ENCODE data around the gene PLA2G5. TPM values are rescaled to one million over a fixed set of nuclear protein-coding genes. Genes with fewer than 3 reads are reported as not detected.

PLA2G5 gene
- total and polyA plus RNA-seq, 2 of the 8 experiments (the other 6 are each of a cell fraction or from before 2014, with no cell fraction given), result 0.05 TPM; not detected in 1

DNA sequence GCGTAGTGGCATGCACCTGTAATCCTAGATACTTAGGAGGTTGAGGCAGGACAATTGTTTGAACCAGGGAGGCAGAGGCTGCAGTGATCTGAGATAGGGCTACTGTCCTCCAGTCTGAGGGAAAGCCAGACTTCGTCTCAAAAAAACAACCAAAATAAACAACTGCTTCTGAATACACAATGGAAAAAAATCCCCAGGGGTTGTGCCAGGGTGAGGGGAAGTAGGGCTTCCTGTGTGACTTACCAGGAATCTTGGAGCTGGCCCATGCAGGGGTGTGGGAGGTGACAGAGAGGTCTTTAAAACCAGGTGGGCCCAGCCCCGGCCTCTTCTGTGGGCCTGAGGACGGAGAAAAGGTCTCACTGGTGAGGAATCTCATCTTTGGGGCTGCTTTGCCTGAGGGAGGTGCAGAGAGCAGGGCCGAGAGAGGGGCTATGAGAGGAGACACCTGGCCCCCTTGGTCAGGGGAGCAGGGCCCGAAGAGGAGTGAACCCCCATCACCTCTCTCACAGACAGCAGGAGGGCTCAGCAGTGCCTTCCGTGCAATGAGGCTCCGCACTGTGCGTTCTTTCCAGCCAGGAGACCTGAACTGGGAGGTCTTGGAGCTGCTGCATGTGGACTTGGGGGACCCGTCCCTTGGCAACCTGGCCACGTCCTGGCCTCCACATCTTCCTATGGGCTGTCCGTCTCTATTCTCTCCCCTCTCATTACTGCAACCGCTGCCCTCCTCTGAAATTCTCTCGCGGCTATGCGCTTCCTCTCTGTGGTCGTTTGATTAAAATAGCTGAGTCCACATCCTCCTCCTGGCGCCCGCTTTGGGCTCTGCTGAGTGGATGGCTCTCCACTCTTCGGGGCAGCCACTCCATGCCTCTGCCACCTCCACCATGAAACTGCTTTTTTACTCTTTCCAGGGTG is 10.7 kb downstream of the PLA2G5 start (continued):
- no peak for TF ChIP-seq BRCA1 (IDR thresholded peaks at IDR 0.05; ENCODE audit: low read depth, low read length)
- TF ChIP-seq NANOG (IDR thresholded peaks at IDR 0.05; ENCODE audit: insufficient read depth, low read depth, low read length, poor library complexity, severe bottlenecking), result no peak
